Muscle of leg (tissue), 16 donors: Measurements from ENCODE around the gene CHSY1. TPM values are rescaled to one million over a fixed set of nuclear protein-coding genes. Genes with fewer than 3 reads are reported as not detected.
A peak's percentile ranks its signal among the peaks of the same experiment; 100 is the strongest.

Source experiments
- DNase-seq: peaks from one replicate; pipeline ENCODE4 v3.0.0; 2013
- H3K27ac ChIP-seq: one replicate; pipeline ENCODE4 v1.5.1; 2013; ENCODE audit warnings: mild to moderate bottlenecking, low read length, control low read depth
- H3K27me3 ChIP-seq: one replicate; pipeline ENCODE4 v1.6.1; 2013; ENCODE audit warnings: low read length; ENCODE audit not compliant: control insufficient read depth, insufficient read depth
- H3K36me3 ChIP-seq: one replicate; pipeline ENCODE4 v1.6.1; 2013; ENCODE audit warnings: low read length; ENCODE audit not compliant: control insufficient read depth, insufficient read depth
- H3K4me1 ChIP-seq: one replicate; pipeline ENCODE4 v1.6.1; 2013; ENCODE audit warnings: low read length; ENCODE audit not compliant: control insufficient read depth, insufficient read depth
- H3K4me3 ChIP-seq: one replicate; pipeline ENCODE4 v1.5.1; 2013; ENCODE audit warnings: low read length, control low read depth
- H3K9me3 ChIP-seq: replicated peaks from 2 replicates; pipeline ENCODE4 v1.6.1; 2013; ENCODE audit warnings: low read depth, low read length; ENCODE audit not compliant: control insufficient read depth
- WGBS: methylation state at CpG from one replicate; pipeline ENCODE4 v1.1.5; 2013; ENCODE audit warnings: missing lambda C conversion rate; ENCODE audit not compliant: insufficient coverage; 5-methylcytosine and 5-hydroxymethylcytosine counted together
- long read RNA-seq, 11 donors: transcript quantifications; one replicate each; lab custom pipeline, GENCODE V29; 2026
- polyA plus RNA-seq, 8 donors: library from polyadenylated mRNA; unstranded; fragments of 120-200 nt; gene quantifications; one replicate each; pipeline versions ENCODE4 v1.2.1 to v1.2.3, GENCODE V29; 2013; ENCODE audit warnings: inconsistent platforms in 1 of 8, low replicate concordance in 1 of 8; ENCODE audit not compliant: insufficient read length in 8 of 8, insufficient read depth in 1 of 8
- total RNA-seq: library from RNA; stranded (reverse); fragments of 120-200 nt; gene quantifications from one replicate; pipeline ENCODE4 v1.2.4, GENCODE V29; 2013

CHSY1 gene, protein sequence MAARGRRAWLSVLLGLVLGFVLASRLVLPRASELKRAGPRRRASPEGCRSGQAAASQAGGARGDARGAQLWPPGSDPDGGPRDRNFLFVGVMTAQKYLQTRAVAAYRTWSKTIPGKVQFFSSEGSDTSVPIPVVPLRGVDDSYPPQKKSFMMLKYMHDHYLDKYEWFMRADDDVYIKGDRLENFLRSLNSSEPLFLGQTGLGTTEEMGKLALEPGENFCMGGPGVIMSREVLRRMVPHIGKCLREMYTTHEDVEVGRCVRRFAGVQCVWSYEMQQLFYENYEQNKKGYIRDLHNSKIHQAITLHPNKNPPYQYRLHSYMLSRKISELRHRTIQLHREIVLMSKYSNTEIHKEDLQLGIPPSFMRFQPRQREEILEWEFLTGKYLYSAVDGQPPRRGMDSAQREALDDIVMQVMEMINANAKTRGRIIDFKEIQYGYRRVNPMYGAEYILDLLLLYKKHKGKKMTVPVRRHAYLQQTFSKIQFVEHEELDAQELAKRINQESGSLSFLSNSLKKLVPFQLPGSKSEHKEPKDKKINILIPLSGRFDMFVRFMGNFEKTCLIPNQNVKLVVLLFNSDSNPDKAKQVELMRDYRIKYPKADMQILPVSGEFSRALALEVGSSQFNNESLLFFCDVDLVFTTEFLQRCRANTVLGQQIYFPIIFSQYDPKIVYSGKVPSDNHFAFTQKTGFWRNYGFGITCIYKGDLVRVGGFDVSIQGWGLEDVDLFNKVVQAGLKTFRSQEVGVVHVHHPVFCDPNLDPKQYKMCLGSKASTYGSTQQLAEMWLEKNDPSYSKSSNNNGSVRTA
- total RNA-seq (27.2 TPM), polyA plus RNA-seq (10 to 100 TPM; 31.9 to 57.6 (median 43.1) TPM)
- long read RNA-seq, donor 1, full-length matches to known transcripts, result 11 of 17 reads
- long read RNA-seq, donor 1, partial matches to known transcripts, result 6 of 17 reads
- long read RNA-seq, donor 1, other reads (novel, unspliced or antisense), result 0 of 17 reads
- long read RNA-seq, donor 2, full-length matches to known transcripts, result 3 of 3 reads
- long read RNA-seq, donor 2, partial matches to known transcripts, result 0 of 3 reads
- long read RNA-seq, donor 2, other reads (novel, unspliced or antisense), result 0 of 3 reads
- long read RNA-seq, donor 3, full-length matches to known transcripts, result 9 of 9 reads
- long read RNA-seq, donor 3, partial matches to known transcripts, result 0 of 9 reads
- long read RNA-seq, donor 3, other reads (novel, unspliced or antisense), result 0 of 9 reads
- long read RNA-seq, donor 4, full-length matches to known transcripts, result 11 of 32 reads
- long read RNA-seq, donor 4, partial matches to known transcripts, result 21 of 32 reads
- long read RNA-seq, donor 4, other reads (novel, unspliced or antisense), result 0 of 32 reads
- long read RNA-seq, donor 5, full-length matches to known transcripts, result 25 of 58 reads
- long read RNA-seq, donor 5, partial matches to known transcripts, result 33 of 58 reads
- long read RNA-seq, donor 5, other reads (novel, unspliced or antisense), result 0 of 58 reads
- long read RNA-seq, donor 6, full-length matches to known transcripts, result 13 of 26 reads
- long read RNA-seq, donor 6, partial matches to known transcripts, result 13 of 26 reads
- long read RNA-seq, donor 6, other reads (novel, unspliced or antisense), result 0 of 26 reads
- long read RNA-seq, donor 7, full-length matches to known transcripts, result 10 of 25 reads
- long read RNA-seq, donor 7, partial matches to known transcripts, result 15 of 25 reads
- long read RNA-seq, donor 7, other reads (novel, unspliced or antisense), result 0 of 25 reads
- long read RNA-seq, donor 8, full-length matches to known transcripts, result 7 of 19 reads
- long read RNA-seq, donor 8, partial matches to known transcripts, result 12 of 19 reads
- long read RNA-seq, donor 8, other reads (novel, unspliced or antisense), result 0 of 19 reads
- long read RNA-seq, donor 9, full-length matches to known transcripts, result 10 of 22 reads
- long read RNA-seq, donor 9, partial matches to known transcripts, result 12 of 22 reads
- long read RNA-seq, donor 9, other reads (novel, unspliced or antisense), result 0 of 22 reads
- long read RNA-seq, donor 10, full-length matches to known transcripts, result 16 of 32 reads
- long read RNA-seq, donor 10, partial matches to known transcripts, result 16 of 32 reads
- long read RNA-seq, donor 10, other reads (novel, unspliced or antisense), result 0 of 32 reads
- long read RNA-seq, donor 11, full-length matches to known transcripts, result 7 of 17 reads
- long read RNA-seq, donor 11, partial matches to known transcripts, result 10 of 17 reads
- long read RNA-seq, donor 11, other reads (novel, unspliced or antisense), result 0 of 17 reads

DNA sequence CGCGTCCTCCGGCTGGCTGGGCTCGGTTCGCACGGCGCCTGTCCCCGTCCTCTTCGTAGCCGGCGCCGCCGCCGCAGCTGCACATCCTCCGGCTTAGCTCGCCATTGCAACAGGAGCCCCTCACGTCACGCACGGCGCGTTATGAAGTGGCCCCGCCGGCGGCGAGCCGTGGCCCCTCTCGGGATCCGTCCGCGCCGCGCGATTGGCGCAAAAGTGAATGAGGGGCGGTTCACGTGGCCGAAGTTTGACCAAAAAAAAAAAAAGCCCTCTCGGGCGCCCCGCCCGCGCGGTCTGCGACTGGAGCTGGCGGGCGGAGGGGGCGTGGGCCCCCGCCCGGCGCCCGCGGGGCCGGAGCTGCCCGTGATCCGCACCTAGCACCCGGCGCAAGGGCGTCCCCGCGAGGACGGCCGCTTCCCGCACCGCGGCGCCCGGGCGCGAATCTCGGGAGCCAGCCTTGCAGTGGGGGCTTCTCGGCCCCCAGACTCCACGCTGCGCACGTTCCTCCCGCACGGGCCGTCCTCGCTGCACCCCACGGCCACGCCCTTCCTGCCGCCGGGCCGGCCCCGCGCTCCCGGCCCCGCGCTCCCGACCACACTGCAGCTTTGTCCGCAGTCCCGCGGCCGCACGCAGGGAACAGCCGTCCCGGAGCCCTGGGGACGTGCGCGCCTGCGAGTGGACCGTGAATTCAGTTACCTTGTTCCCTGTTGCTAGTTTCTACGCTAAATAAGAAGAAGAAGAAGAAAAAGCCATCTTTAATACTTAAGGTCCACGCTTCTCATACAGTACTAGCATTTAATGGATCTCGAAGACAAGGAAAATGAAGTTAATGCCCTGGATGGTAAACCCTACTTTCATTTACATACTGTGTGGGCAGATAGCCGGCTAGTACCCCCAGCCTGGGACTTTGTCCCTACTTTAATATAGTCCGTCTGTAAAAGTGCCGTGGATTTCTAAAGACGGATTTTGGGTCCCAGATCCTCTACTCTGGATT lies at the start of gene CHSY1:
Gene CHSY1, minus strand, starts transcription at position 219 of the 991 bp plus-strand sequence. CDS start 592 bp downstream, outside the sequence.
- H3K27me3 ChIP-seq, result no peaks in the 10 kb centered on the region
- whole genome bisulfite sequencing, result under 1% methylated on average over 100 of the region's 108 CpGs
- DNase-seq, result peak; percentile 99
- peak within 1 kb of the TSS; percentile 90 for H3K4me3 ChIP-seq
- H3K27ac ChIP-seq, result peak within 1 kb of the TSS; percentile 89
- H3K4me1 ChIP-seq, result peaks cover 64% of the 10 kb centered on the region
- H3K9me3 ChIP-seq, result no peaks in the 10 kb centered on the region
- H3K36me3 ChIP-seq, result peaks cover 10% of the 10 kb centered on the region

DNA sequence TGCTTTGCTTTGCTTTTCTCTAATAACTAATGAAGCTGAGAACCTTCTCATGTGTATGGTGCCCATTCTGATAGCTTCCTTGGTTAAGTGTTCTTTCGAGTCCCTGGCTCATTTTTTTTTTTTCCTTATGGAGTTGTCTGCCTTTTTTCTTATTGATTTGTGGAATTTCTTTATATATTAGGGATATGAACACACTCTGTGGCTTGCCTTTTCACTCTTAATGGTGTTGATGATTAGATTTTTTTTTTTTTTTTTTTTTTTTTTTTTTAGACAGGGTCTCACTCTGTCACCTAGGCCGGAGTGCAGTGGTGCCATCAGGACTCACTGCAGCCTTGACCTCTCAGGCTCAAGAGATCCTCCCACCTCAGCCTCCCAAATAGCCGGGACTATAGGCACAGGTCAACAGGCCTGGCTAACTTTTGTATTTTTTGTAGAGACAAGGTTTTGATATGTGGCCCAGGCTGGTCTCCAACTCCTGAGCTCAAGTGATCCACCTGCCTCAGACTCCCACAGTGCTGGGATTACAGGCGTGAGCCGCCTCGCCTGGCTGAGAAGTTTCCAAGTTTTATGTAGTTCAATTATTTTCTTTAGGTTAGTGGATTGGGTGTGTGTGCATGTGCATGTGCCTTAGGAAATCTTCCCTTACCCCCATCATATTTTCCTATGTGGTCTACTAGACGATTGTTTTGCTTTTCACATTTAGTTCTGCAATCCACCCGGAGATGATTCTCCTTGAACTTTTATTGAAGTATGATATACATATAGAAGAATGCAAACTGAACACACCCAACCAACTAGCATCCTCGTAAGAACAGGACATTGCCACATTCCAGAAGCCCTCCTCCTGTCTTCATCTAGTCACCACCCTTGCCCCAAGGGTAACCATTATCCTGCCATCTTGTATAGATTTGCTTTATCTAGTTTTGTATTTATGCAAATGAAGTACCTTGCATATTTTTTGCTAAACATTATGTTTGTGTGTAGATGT lies 44.9 kb upstream of the CHSY1 start:
- no peak for DNase-seq
- H3K9me3 ChIP-seq, result no peaks in the 10 kb centered on the region
- H3K4me1 ChIP-seq, result peaks cover 12% of the 10 kb centered on the region
- no CpG with 5 or more reads among the region's 9 CpGs for WGBS
- H3K27ac ChIP-seq, result peak overlapping the region; percentile 10
- no peaks in the 10 kb centered on the region for H3K27me3 ChIP-seq
- peaks cover 4% of the 10 kb centered on the region for H3K36me3 ChIP-seq
- H3K4me3 ChIP-seq, result no peak overlapping the region

DNA sequence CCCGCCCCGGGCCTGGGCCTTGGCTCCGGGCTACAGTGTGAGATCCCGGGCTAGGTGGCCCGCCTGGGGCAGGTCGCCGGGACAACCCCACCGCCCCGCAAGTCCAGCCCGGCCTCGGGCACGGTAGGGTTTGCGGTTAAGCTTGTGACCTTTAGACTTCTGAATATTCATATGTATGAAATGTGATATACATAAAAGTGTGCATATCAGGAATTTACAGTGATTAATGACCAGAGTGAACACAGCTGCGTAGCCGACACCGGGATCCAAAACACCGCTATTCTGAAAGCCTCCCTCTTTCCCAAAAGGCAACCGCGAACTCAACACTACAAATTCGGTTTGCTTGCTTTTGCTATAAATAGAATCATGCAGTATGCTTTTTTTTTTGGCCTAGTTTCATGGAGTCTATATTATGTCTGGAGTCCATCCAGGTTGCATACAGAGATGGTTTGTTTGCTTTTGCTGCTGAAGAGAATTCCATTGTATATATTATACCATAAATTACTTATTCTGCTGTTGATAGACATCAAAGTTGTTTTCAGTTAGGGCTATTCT lies 43.8 kb upstream of the CHSY1 start:
- no peaks in the 10 kb centered on the region for H3K27me3 ChIP-seq
- no peaks in the 10 kb centered on the region for H3K9me3 ChIP-seq
- peak overlapping the region; percentile 96 for H3K27ac ChIP-seq
- H3K4me1 ChIP-seq, result peaks cover 12% of the 10 kb centered on the region
- H3K36me3 ChIP-seq, result peaks cover 6% of the 10 kb centered on the region
- DNase-seq, result peak; percentile 54
- WGBS, result 0% methylated on average over 9 of the region's 20 CpGs
- H3K4me3 ChIP-seq, result peak overlapping the region; percentile 91

DNA sequence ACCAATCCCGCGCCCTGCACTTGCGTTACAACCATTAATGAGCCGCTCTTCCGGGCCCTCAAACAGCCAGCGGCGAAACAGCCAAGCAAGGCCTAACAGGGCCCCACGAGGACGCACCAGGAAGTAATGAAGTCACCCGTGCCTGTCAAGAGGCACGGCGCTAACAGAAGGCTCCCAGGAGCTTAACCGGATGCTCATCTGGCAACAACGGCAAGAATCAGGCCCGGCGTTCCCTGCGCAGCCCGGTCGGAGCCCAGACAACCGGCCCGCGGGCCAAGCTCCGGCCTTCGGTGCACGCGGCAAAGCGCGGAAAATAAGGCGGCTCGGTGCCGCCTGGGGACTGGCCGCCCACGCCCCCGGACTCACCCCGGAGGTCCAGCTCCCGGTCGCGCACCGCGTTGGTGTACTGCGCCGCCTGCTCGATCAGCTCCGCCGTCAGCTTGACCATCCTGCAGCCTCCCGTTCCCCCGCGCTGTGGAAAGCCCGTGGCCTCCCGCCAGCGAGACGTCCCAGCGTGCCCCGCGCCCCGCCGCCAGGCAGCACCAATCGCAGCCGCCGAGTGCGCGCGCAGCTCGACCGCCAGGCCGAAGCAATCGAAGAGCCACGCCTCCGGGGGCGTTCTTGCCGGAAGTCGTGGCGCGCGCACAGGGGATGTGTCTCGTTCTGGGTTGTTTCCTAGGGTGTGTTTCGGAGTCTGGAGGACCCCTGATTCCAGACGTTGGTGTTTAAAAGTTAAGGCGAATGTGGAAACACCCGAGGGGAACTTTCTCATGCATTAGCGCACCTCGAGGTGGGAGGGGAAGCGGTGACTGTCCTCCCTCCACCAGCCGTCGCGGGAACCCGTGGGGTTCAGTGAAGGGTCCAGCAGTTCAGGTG lies 43.1 kb upstream of the CHSY1 start, which contains the start of gene SNRPA1:
Gene SNRPA1, minus strand, starts transcription at position 518 of the 876 bp plus-strand sequence. Its CDS starts 70 bp downstream, at position 448.
- peaks cover 12% of the 10 kb centered on the region for H3K4me1 ChIP-seq
- H3K27ac ChIP-seq, result peak within 1 kb of the TSS; percentile 96
- WGBS, result under 1% methylated on average over 87 of the region's 87 CpGs
- peak within 1 kb of the TSS; percentile 91 for H3K4me3 ChIP-seq
- DNase-seq, result peak; percentile 99
- no peaks in the 10 kb centered on the region for H3K9me3 ChIP-seq
- no peaks in the 10 kb centered on the region for H3K27me3 ChIP-seq
- peaks cover 8% of the 10 kb centered on the region for H3K36me3 ChIP-seq

DNA sequence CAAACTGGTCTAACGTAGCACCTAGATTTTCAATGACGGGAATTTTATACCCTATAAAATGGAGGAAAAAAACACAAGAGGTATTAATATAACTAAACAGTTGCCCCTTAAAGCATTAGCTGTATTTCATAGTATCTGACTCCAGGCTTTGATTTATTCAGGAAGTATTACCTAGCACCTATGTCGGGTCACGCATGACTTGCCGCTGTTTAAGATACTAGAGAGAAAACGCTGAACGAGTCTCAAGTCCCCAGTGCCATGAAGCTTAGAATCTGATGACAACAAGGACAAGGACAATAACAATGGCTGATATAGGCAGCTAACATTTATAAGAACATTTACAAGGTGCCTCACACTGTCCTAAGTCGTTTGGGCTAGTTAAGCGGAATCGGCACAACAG lies 41.3 kb upstream of the CHSY1 start:
- Histone ChIP-seq H3K27ac (no peak overlapping the region), H3K4me3 (no peak overlapping the region)
- WGBS, result 66% methylated on average over 7 of the region's 10 CpGs

DNA sequence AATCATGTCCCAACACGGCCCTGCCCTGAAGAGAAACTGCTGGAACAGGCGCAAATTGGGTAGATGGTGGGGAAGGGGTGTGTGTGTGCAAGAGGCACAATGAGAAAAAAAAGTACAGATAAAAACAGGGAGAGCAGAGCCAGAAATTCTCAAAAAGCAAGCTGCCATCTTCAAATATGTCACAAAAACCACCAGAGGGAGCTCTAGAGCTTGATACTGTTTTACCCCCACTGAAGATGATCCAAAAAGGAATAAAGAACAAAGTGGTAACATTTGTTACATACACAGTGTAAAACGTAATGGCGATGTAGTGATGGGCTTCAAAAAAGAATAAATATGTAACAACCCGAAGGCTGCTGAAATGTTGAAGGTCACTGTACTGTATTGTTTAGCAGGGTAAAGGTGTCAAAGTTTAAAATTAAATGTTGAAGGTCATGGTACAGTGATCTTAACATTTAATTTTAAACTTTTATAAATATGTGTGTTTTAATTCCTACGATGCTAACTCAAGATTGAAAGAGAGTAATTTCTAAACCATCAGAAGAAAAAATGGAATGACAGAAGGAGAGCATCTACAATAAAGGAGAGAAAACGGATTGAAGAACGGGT lies 37.2 kb upstream of the CHSY1 start:
- Histone ChIP-seq H3K4me3 (no peak overlapping the region), H3K27ac (no peak overlapping the region), H3K36me3 (peaks cover 41% of the 10 kb centered on the region), H3K4me1 (peaks cover 8% of the 10 kb centered on the region), H3K27me3 (no peaks in the 10 kb centered on the region), H3K9me3 (no peaks in the 10 kb centered on the region)
- no peak for DNase-seq
- WGBS, result 100% methylated on average over 1 of the region's 8 CpGs

More for the DNA sequence above, 41.3 kb upstream of the CHSY1 start:
- peaks cover 12% of the 10 kb centered on the region for H3K4me1 ChIP-seq
- no peaks in the 10 kb centered on the region for H3K27me3 ChIP-seq
- peaks cover 14% of the 10 kb centered on the region for H3K36me3 ChIP-seq
- no peaks in the 10 kb centered on the region for H3K9me3 ChIP-seq
- no peak for DNase-seq
